Ovary (tissue), 3 donors: ENCODE measurements around the gene SH3BP4.

Experiments
- EP300 ChIP-seq: sonication (generic); formaldehyde crosslinking; IDR thresholded peaks from one replicate; pipeline ENCODE4 v1.6.1; 2017; ENCODE audit warnings: antibody characterized with exemption
- POLR2A ChIP-seq: fragments of 450-650 bp; IDR thresholded peaks from one replicate; pipeline ENCODE4 v1.6.1; 2017; ENCODE audit warnings: antibody characterized with exemption, mild to moderate bottlenecking, moderate library complexity
- TF ChIP-seq, protein P1 (sequence below), 3 donors: fragments of 450-650 bp in 2 of 3; fragments of 200-600 bp in 1 of 3; IDR thresholded peaks; one replicate each; pipeline versions ENCODE4 v1.5.1 to v1.8.0; 2016 to 2022; ENCODE audit warnings: antibody characterized with exemption in 3 of 3, mild to moderate bottlenecking in 1 of 3
- donor health status: DM: no; HTN: no; CAD: no.

DNA sequence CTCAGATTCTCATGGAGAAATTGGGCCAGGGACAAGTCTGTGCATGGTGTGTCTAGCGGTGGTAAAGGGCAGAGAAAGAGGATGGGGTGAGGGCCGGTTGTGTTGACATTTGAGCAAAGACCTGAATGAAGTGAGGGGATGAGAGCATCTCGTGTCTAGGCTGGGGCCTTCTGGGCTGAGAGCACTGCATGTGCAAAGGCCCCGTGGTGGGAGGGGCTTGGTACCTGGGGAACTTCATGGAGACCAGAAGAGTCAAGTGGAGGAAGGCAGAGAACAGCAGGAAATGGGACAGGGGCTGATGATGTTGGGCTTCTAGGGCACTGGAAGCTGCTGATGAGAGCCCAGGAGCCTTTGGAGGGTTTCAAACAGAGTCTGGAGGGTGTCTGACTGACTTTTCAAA lies 76.8 kb downstream of the SH3BP4 start:
- TF ChIP-seq, protein P1, sequence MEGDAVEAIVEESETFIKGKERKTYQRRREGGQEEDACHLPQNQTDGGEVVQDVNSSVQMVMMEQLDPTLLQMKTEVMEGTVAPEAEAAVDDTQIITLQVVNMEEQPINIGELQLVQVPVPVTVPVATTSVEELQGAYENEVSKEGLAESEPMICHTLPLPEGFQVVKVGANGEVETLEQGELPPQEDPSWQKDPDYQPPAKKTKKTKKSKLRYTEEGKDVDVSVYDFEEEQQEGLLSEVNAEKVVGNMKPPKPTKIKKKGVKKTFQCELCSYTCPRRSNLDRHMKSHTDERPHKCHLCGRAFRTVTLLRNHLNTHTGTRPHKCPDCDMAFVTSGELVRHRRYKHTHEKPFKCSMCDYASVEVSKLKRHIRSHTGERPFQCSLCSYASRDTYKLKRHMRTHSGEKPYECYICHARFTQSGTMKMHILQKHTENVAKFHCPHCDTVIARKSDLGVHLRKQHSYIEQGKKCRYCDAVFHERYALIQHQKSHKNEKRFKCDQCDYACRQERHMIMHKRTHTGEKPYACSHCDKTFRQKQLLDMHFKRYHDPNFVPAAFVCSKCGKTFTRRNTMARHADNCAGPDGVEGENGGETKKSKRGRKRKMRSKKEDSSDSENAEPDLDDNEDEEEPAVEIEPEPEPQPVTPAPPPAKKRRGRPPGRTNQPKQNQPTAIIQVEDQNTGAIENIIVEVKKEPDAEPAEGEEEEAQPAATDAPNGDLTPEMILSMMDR (IDR thresholded peaks at IDR 0.05), result no peak
- TF ChIP-seq POLR2A, result no peak
- no peak for TF ChIP-seq EP300
